Right lung (tissue), 5 donors: Measurements from ENCODE around the gene TMEM174. TPM values are rescaled to one million over a fixed set of nuclear protein-coding genes. Genes with fewer than 3 reads are reported as not detected.

ENCODE experiments used
- DNase-seq, 2 donors: peaks; one replicate each; pipeline ENCODE4 v3.0.0-alpha.2; 2013
- polyA plus RNA-seq, 5 donors: library from polyadenylated mRNA; unstranded; fragments of 120-200 nt; gene quantifications; one replicate each; pipeline versions ENCODE4 v1.2.1 to v1.2.3, GENCODE V29; 2013; ENCODE audit warnings: inconsistent platforms in 1 of 5, low replicate concordance in 1 of 5; ENCODE audit not compliant: insufficient read length in 5 of 5, insufficient read depth in 1 of 5

The TMEM174 gene
- polyA plus RNA-seq, 5 donors: not detected

DNA sequence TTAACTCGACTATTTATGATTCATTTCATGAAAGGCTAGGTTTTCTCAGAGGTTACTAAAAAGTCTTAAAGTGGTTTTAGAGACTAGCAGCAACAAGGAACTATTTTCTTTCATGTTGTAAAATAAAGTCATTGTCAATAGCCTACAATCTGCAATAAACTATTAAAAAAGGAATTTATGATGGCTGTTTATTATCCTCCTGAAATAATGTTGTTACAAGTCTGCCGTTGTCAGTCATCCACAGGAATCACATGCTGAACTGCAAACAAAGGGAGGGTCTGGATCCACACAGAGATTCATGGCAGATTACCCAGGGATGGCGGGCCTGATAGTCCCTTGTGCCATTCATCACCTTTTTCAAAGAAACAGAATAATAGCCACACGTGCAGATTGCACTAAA lies 49.2 kb downstream of the TMEM174 start:
- no peak for DNase-seq

Other genes starting within 250 kb of the TMEM174 start
- gene FCHO2, start 217.2 kb upstream of the TMEM174 start, polyA plus RNA-seq: 10 to 100 TPM; 18.7 to 34.2 (median 29.4) TPM
- gene TMEM171, start 52.6 kb upstream of the TMEM174 start, polyA plus RNA-seq: under 1 TPM in 3 of 5 donors, not detected in 2; 0.12 to 0.14 (median 0.12) TPM